Mucosa of stomach (tissue), 1 donor: ENCODE data around the gene BEGAIN.

Experiments
- H3K27me3 ChIP-seq: one replicate; pipeline ENCODE4 v1.7.0; 2013; ENCODE audit warnings: mild to moderate bottlenecking, low read length; ENCODE audit not compliant: control insufficient read depth, insufficient read depth
- H3K36me3 ChIP-seq: one replicate; pipeline ENCODE4 v1.7.0; 2013; ENCODE audit warnings: low read length; ENCODE audit not compliant: control insufficient read depth, insufficient read depth
- H3K4me1 ChIP-seq: one replicate; pipeline ENCODE4 v1.7.0; 2013; ENCODE audit warnings: mild to moderate bottlenecking, low read length; ENCODE audit not compliant: control insufficient read depth, insufficient read depth
- H3K4me3 ChIP-seq: one replicate; pipeline ENCODE4 v1.7.0; 2013; ENCODE audit warnings: low read length
- H3K9ac ChIP-seq: one replicate; pipeline ENCODE4 v1.7.0; 2013; ENCODE audit warnings: mild to moderate bottlenecking, low read length, moderate library complexity
- H3K9me3 ChIP-seq: one replicate; pipeline ENCODE4 v1.7.0; 2013; ENCODE audit warnings: mild to moderate bottlenecking, low read length, moderate library complexity; ENCODE audit not compliant: control insufficient read depth
- donor health status: Pancreatic carcinoma.

The BEGAIN gene

DNA sequence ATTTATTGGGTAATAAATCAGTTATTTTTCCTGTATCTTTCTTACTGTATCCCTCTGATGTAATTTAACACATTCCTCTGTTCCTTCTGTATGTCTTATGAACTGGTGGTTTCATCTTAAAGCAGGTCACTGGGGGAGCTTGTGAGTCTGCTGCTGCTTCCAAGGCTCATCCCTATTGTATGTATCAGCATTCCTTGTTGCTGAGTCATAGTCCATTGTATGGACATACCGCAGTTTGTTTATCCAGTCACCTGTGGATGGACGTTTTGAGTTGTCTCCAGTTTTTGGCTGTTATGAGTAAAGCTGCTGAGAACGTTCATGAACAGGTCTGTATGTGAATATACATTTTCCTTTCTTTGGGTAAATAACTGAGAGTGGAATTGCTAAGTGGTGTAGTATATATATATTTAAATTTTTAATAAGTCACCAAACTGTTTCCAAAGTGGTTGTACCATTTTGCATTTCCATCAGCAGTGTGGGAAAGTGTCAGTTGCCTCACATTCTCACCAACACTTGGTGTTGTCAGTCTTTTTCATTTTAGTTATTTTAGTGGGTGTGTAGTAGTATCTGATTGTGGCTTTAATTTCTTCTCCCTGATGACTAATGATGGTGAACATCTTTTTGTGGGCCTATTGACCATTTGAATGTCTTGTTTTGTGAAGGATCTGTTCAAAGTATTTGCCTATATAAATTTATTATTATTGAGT is 82.7 kb downstream of the BEGAIN start:
- Histone ChIP-seq H3K36me3 (no peaks in the 10 kb centered on the region), H3K27me3 (no peaks in the 10 kb centered on the region), H3K9me3 (no peaks in the 10 kb centered on the region), H3K4me3 (no peak overlapping the region), H3K9ac (no peak overlapping the region), H3K4me1 (no peaks in the 10 kb centered on the region)

DNA sequence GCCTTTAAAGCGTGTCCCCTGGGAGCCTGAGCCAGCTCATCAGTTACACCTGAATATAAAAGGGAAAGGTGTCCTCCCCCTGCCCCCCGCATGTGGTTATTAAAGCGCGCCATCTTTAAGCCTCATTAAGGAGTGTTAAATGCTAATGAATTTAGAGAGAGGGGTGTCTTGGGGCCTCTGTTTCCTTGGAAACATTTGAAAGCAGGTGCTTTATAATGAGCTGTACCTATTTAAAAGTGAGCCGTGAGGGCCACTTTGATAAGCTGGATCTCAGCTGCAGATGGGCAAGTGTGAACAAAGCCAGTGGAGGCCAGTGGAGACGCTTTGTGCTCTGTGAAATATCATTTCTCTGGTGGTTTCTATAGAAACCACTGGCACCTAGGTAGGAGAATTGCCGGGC is 84.0 kb downstream of the BEGAIN start:
- Histone ChIP-seq H3K36me3 (no peaks in the 10 kb centered on the region), H3K9me3 (no peaks in the 10 kb centered on the region), H3K9ac (no peak overlapping the region)

DNA sequence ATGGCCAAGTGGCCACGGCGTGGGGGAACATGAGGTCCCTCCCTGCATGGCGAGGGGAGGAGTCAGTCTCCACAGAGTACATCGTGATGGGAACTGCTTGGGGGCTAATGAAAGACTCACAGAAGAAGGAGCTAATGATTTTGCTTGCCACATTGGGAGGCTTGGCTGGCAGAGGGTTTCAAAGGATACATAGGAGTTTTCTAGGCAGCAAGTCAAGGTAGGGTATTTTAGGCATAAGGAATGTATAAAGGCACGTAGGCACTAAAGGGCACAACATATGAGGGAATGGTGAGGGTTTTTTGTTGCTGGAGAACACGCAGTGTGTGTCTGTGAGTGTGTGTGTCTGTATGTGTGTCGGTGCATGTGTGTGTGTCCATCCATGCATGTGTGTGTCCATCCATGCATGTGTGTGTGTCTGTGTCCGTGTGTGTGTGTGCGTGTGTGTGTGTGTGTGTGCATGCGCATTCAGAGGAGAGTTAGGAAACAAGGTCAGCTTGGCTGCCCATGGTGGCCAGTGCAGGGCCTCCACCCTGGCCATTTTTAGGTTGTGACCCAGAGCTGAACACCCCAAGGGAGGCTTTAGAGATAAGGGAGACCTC is 84.5 kb downstream of the BEGAIN start:
- Histone ChIP-seq H3K9me3 (no peaks in the 10 kb centered on the region), H3K4me3 (no peak overlapping the region), H3K4me1 (no peaks in the 10 kb centered on the region), H3K36me3 (no peaks in the 10 kb centered on the region), H3K27me3 (no peaks in the 10 kb centered on the region), H3K9ac (no peak overlapping the region)

More for the DNA sequence above, 84.0 kb downstream of the BEGAIN start:
- Histone ChIP-seq H3K4me1 (no peaks in the 10 kb centered on the region), H3K4me3 (no peak overlapping the region), H3K27me3 (no peaks in the 10 kb centered on the region)

- H3K36me3 ChIP-seq, result no peaks in the 10 kb centered on the region
- H3K9ac ChIP-seq, result no peak overlapping the region
- H3K4me3 ChIP-seq, result no peak overlapping the region
- H3K9me3 ChIP-seq, result no peaks in the 10 kb centered on the region
- no peaks in the 10 kb centered on the region for H3K4me1 ChIP-seq
- H3K27me3 ChIP-seq, result no peaks in the 10 kb centered on the region
Measured at GRCh38 chr14:100500128-100500527, 87.1 kb downstream of the BEGAIN start.

- H3K9ac ChIP-seq, result no peak overlapping the region
- no peaks in the 10 kb centered on the region for H3K36me3 ChIP-seq
- H3K4me1 ChIP-seq, result no peaks in the 10 kb centered on the region
- no peaks in the 10 kb centered on the region for H3K27me3 ChIP-seq
- no peak overlapping the region for H3K4me3 ChIP-seq
- no peaks in the 10 kb centered on the region for H3K9me3 ChIP-seq
Measured at GRCh38 chr14:100498068-100498467, 89.1 kb downstream of the BEGAIN start.

DNA sequence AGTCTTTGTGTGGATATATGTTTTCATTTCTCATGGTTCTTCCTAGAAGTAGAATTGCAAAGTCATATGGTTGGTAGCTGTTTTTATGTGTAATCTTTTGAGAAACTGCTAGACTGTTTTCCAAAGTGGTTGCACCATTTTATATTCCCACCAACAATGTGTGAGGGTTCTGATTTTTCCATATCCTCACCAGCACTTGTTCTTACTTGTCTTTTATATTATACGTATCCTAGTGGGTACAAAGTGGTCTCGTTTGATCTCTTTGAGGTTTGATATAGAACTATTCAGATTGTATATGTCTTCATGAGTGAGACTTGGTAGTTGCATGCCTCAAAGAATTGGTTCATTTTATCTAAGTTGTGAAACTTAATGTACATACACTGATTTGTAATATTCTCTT is 91.3 kb downstream of the BEGAIN start:
- Histone ChIP-seq H3K4me3 (no peak overlapping the region), H3K4me1 (no peaks in the 10 kb centered on the region), H3K27me3 (no peaks in the 10 kb centered on the region), H3K36me3 (no peaks in the 10 kb centered on the region), H3K9me3 (no peaks in the 10 kb centered on the region), H3K9ac (no peak overlapping the region)

DNA sequence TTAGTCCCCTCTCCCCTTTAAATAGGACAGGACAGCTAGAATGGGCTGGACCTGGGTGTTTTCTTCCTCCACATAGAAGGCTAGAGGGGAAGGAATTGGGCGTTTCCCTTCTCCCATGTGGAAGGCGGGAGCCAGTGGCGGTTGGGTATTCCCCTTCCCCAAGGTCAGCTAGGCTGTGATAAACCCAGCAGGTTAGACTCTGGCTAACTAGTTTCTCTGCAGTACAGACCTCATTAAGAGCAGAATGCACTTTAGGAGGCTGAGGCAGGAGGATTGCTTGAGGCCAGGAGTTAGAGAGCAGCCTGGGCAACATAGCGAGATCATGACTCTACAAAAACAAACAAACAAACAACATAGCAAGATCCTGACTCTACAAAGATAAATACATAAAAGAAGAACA is 92.6 kb downstream of the BEGAIN start:
- Histone ChIP-seq H3K27me3 (no peaks in the 10 kb centered on the region), H3K4me1 (no peaks in the 10 kb centered on the region), H3K9ac (no peak overlapping the region), H3K36me3 (no peaks in the 10 kb centered on the region), H3K4me3 (no peak overlapping the region), H3K9me3 (no peaks in the 10 kb centered on the region)

- Histone ChIP-seq H3K36me3 (no peaks in the 10 kb centered on the region), H3K9me3 (no peaks in the 10 kb centered on the region), H3K27me3 (no peaks in the 10 kb centered on the region), H3K4me3 (no peak overlapping the region), H3K9ac (no peak overlapping the region), H3K4me1 (no peaks in the 10 kb centered on the region)
Measured at GRCh38 chr14:100490252-100490651, 97.0 kb downstream of the BEGAIN start.

DNA sequence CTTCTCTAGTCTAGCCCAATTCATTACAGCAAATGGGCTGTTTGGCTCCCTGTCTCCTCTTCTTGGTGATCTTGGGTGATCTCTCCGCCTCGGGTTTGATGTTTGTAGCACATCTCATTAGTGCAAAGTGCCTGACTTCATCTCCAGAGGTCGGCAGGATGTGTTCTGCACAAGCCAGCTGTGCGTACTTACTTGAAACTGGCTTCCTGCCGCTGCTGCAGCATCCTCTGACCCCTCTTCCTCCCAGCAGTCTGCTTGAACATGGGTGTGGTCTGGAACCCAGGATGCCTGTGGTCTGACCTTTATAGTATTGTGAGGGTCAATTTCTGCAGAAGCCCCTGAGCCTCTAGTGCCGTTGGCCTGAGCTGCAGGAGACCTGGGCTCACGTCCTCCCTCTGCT is 99.2 kb downstream of the BEGAIN start:
- Histone ChIP-seq H3K9me3 (no peaks in the 10 kb centered on the region), H3K4me3 (no peak overlapping the region), H3K27me3 (no peaks in the 10 kb centered on the region), H3K4me1 (no peaks in the 10 kb centered on the region), H3K9ac (no peak overlapping the region), H3K36me3 (no peaks in the 10 kb centered on the region)

DNA sequence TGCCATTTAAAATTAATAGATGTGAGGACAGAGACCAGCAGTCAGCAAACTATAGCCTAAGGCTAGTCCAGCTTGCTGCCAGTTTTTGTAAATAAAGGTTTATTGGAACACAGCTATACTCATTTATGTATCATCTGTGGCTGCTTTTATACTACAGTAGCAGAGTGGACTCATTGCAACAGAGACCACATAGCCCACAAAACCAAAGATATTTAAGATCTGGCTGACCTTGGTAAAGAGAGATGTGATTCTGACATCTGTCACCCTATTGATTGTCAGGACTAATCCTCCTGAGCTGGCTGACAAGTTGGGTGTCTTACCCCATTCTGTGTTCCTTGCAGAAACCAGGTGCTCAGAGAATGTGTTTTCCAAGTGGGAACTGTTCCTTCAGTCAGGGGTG is 99.9 kb downstream of the BEGAIN start:
- Histone ChIP-seq H3K9me3 (no peaks in the 10 kb centered on the region), H3K4me3 (no peak overlapping the region), H3K27me3 (no peaks in the 10 kb centered on the region), H3K4me1 (no peaks in the 10 kb centered on the region), H3K9ac (no peak overlapping the region), H3K36me3 (no peaks in the 10 kb centered on the region)
